ENCODE data around the gene FURIN.
"Not testable (repeated sequence)": the region's sequence is repeated elsewhere in the genome, so short reads cannot be mapped to it uniquely, and the experiment has no call there.

Gene FURIN

DNA sequence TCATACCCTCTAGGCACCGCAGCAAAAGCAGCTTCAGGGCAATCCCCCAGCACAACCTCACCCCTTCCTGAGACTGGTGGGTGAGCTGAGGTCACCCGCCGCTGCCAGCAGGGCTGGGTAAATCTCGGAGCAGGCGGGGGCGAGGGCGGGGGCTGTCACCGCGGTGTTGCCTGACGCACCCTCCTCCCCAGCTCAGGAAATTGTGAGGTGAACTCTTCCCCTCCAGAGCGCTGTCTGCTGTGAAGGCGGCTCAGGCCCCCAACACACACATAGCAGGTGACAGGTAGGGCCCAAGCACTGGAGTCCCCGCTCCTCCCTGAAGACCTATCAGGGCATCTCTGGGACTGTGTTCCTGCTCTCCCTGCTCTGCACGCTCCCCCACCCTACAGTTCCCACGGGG, 30.2 kb upstream of the FURIN start:
- no peak for TF ChIP-seq ZFX (IDR thresholded peaks at IDR 0.05; ENCODE audit: borderline replicate concordance)
- H3K27ac ChIP-seq, result no peak overlapping the region

DNA sequence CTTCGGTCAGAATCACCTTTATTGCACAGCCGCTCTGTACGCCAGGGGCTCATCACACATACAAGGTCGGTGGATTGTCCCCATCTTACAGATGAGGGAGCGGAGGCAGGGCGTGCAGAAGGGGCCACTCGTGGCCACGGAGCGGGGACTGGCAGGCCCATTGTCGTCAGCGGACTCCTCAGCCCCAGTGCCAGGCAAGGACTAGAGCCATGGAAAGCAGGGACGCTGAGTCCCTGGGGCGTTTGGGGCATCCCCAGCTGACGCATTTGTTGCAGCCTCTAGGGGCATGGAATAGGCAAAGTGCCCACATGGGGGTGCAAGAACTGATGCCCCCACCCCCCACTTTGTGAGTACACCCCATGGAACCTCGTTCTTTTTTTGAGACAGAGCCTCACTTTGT, 29.8 kb upstream of the FURIN start:
- no peak for TF ChIP-seq ZFX (IDR thresholded peaks at IDR 0.05; ENCODE audit: borderline replicate concordance)
- TF ChIP-seq, protein P1, sequence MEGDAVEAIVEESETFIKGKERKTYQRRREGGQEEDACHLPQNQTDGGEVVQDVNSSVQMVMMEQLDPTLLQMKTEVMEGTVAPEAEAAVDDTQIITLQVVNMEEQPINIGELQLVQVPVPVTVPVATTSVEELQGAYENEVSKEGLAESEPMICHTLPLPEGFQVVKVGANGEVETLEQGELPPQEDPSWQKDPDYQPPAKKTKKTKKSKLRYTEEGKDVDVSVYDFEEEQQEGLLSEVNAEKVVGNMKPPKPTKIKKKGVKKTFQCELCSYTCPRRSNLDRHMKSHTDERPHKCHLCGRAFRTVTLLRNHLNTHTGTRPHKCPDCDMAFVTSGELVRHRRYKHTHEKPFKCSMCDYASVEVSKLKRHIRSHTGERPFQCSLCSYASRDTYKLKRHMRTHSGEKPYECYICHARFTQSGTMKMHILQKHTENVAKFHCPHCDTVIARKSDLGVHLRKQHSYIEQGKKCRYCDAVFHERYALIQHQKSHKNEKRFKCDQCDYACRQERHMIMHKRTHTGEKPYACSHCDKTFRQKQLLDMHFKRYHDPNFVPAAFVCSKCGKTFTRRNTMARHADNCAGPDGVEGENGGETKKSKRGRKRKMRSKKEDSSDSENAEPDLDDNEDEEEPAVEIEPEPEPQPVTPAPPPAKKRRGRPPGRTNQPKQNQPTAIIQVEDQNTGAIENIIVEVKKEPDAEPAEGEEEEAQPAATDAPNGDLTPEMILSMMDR (IDR thresholded peaks at IDR 0.05), result no peak
- H3K27ac ChIP-seq, result no peak overlapping the region

DNA sequence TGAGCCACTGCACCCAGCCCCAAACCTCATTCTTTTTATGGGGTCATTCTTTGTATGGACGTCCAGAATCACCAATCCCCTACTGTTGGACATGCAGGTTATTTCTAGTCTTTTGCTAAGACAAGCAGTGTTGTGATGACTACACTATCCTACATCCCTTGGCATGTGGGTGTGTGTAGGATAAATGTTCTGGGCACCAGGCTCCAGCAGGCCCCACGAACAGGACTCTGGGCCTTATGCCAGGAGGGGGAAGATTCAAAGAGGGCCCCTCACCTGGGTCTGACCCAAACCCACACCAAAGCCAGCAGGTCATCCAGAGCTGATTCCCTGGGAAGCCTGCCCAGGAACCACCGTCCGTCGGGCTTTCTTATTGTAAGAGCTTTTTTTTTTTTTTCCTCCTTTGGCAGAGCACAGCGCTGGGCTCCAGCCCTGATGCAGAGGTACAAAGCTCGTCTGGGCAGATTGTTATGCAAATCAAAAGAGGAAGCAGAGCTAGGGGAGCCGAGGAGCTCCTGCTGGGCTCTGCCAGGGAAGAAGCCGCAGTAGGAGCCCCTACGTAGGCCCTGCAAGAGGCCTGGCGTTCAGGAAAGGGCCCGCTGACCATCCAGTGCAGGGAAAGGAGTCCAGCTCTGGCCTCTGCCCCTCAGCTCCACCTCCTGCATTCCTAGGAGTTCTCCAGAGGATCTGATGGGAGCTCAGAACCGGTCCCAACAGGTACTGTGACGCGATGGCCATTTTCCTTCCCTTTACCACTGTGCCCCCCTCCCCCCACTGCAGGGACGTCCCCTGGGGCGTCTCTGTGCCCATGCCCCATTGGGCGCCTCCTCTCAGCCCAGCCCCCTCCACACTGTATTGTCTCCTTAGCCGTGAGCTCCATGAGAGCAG, 29.0 kb upstream of the FURIN start:
- no peak overlapping the region for H3K27ac ChIP-seq
- TF ChIP-seq, protein P1 (IDR thresholded peaks at IDR 0.05), result no peak
- TF ChIP-seq ZFX (IDR thresholded peaks at IDR 0.05; ENCODE audit: borderline replicate concordance), result no peak

DNA sequence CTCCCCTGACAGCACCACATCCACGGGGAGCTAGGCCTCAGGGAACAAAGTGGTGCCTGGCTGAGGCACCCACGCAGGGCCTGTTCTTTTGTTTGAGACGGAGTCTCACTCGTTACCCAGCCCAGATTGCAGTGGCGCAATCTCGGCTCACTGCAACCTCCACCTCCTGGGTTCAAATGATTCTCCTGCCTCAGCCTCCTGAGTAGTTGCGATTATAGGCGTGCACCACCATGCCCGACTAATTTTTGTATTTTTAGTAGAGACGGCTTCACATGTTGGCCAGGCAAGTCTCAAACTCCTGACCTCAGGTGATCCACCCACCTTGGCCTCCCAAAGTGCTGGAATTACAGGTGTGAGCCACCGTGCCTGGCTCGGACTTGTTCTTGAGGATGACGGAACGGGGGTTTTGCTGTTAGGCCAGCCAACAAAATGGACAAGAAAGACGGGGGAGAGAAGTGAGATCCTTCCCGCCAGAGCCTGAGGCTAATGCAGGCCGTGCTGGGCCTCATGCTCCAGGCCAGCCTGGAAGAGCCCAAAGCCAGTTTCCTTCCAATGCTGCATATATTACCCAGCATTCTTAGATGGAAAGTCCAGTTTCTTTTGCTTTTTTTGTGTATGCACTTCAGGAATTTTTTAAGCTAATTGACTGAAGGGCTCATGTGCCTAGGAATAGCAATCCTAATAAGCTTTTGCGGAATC, 28.1 kb upstream of the FURIN start:
- no peak overlapping the region for H3K27ac ChIP-seq
- no peak for TF ChIP-seq ZFX (IDR thresholded peaks at IDR 0.05; ENCODE audit: borderline replicate concordance)
- TF ChIP-seq, protein P1 (IDR thresholded peaks at IDR 0.05), result no peak

DNA sequence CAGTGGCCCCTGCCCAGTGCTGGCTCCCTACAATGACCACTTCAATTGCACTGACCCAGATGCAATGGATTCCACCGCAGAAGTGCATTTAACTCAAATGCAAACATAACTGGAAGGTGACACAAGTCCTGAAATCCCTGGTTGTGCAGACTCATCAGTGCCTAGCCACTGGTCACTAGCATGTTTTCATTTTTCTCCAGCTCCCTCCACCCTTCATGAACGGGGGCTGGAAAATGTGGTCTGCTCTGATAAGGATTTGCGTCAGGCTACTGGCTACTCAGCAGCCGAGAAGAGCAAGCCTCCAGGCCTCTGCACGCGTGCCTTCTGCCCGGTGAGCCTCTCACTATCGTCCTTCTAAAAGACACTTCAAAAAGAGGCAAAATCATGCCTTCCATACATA, 27.4 kb upstream of the FURIN start:
- no peak for TF ChIP-seq ZFX (IDR thresholded peaks at IDR 0.05; ENCODE audit: borderline replicate concordance)
- TF ChIP-seq, protein P1 (IDR thresholded peaks at IDR 0.05), result no peak
- no peak overlapping the region for H3K27ac ChIP-seq

DNA sequence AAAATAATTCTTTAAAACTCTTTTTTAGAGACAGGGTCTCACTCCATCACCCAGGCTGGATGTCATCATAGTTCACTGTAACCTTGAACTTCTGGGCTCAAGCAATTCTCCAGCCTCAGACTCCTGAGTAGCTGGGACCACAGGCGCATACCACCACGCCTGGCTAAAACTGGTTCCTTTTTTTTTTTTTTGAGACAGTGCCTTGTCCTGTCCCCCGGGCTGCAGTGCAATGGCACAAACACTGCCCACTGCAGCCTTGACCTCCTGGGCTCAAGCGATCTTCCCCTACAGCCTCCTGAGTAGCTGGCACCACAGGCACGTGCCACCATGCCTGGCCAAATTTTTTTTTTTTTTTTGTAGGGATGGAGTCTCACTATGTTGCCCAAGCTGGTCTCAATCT, 23.7 kb upstream of the FURIN start:
- TF ChIP-seq, protein P1 (IDR thresholded peaks at IDR 0.05), result no peak
- no peak for TF ChIP-seq ZFX (IDR thresholded peaks at IDR 0.05; ENCODE audit: borderline replicate concordance)
- no peak overlapping the region for H3K27ac ChIP-seq

DNA sequence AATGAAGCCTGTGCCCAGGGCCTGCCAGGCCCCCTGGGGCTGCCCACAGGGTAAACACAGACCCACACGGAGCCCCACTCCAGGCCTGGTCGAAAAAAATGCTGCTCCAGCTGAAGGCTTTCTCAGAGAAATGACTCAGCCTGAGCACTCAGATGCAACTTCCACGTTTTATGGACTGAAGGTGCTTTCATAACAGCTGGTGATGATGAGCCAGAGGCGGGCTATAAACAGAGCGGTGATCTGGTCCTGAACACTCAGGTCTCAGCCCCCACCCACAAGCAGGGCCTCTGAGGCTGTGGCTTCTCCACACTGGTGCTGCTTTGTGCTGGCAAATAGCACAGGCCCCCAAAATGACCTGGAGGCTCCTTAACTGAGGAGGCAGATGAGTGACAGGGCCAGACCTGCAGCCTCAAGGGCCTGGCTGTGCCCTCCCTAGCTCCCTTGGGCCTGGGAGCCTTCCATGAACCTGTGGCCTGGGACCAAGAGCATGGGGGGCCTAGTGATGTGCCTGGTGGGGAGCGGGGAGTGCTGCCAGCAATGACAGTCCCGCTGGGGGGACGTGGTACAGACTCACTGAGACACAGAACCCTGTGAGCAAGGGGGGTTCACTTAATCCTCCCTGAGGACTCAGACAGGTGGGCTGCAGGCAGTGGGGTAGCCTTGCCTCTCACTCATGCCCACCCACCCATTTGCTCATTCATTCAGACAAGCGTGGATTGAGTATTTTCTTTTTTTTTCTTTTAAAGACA, 23.0 kb upstream of the FURIN start:
- TF ChIP-seq, protein P1 (IDR thresholded peaks at IDR 0.05), result no peak
- TF ChIP-seq ZFX (IDR thresholded peaks at IDR 0.05; ENCODE audit: borderline replicate concordance), result no peak
- no peak overlapping the region for H3K27ac ChIP-seq

DNA sequence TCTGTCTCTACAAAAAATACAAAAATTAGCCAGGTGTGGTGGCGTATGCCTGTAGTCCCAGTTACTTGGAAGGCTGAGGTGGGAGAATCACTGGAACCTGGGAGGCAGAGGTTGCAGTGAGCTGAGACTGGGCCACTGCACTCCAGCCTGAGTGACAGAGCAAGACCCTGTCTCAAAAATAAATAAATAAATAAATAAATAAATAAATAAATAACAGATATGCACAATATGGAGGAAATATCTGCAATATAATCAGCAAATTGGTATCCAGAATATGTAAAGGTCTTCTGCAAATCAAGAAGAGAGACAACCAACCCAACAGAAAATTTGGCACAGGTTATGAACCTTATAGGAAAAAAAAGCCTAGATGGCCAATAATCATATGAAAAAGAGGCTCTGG, 19.0 kb upstream of the FURIN start:
- not testable (repeated sequence) for H3K27ac ChIP-seq
